NCI-H2081 (cell line): ENCODE measurements around the gene SCLY.
A peak's percentile ranks its signal among the peaks of the same experiment; 100 is the strongest.

Experiments used
- DNase-seq, 2 experiments: peaks; one replicate each; lab custom pipeline; 2025; lab: John Stamatoyannopoulos, UW

SCLY gene

GRCh38 chr2:238075397-238075796 lies 14.6 kb downstream of the SCLY start:
- no peak for DNase-seq

- DNase-seq, result no peak
These were observed 16.5 kb downstream of the SCLY start for GRCh38 chr2:238077292-238077691.

GRCh38 chr2:238079874-238080327 lies 19.1 kb downstream of the SCLY start:
- no peak for DNase-seq

- DNase-seq, result no peak
These were observed 19.7 kb downstream of the SCLY start for GRCh38 chr2:238080518-238080917.

GRCh38 chr2:238081150-238081549 lies 20.3 kb downstream of the SCLY start:
- no peak for DNase-seq

- DNase-seq, result no peak
These were observed 20.8 kb downstream of the SCLY start for GRCh38 chr2:238081561-238081960.

GRCh38 chr2:238082151-238082550 lies 21.4 kb downstream of the SCLY start:
- no peak for DNase-seq

- DNase-seq, result no peak
These were observed 22.0 kb downstream of the SCLY start for GRCh38 chr2:238082827-238083226.

GRCh38 chr2:238083919-238084318 lies 23.1 kb downstream of the SCLY start:
- DNase-seq, result no peak

GRCh38 chr2:238084761-238085160 lies 24.0 kb downstream of the SCLY start:
- DNase-seq, result no peak

- no peak for DNase-seq
These were observed 25.1 kb downstream of the SCLY start for GRCh38 chr2:238085899-238086298.

- no peak for DNase-seq
These were observed 26.4 kb downstream of the SCLY start for GRCh38 chr2:238087211-238087610.

GRCh38 chr2:238090887-238091286 lies 30.1 kb downstream of the SCLY start:
- no peak for DNase-seq

GRCh38 chr2:238091436-238092060 lies 30.7 kb downstream of the SCLY start:
- DNase-seq, result no peak

- DNase-seq, result no peak
These were observed 31.8 kb downstream of the SCLY start for GRCh38 chr2:238092486-238093035.

GRCh38 chr2:238093181-238094140 lies 32.7 kb downstream of the SCLY start:
- no peak for DNase-seq

- no peak for DNase-seq
These were observed 33.7 kb downstream of the SCLY start for GRCh38 chr2:238094438-238095022.

- no peak for DNase-seq
These were observed 34.3 kb downstream of the SCLY start for GRCh38 chr2:238095143-238095542.

GRCh38 chr2:238096311-238097011 lies 35.7 kb downstream of the SCLY start:
- DNase-seq, result peak in 1 of 2 experiments; percentile 60

- DNase-seq, result no peak
These were observed 36.6 kb downstream of the SCLY start for GRCh38 chr2:238097201-238097987.
